ENCODE results near the gene DRAXIN. TPM values are rescaled to one million over a fixed set of nuclear protein-coding genes. Genes with fewer than 3 reads are reported as not detected.

Gene DRAXIN
- total RNA-seq, 2 donors from 2014 or later, result 0.35 TPM; not detected in 1

DNA sequence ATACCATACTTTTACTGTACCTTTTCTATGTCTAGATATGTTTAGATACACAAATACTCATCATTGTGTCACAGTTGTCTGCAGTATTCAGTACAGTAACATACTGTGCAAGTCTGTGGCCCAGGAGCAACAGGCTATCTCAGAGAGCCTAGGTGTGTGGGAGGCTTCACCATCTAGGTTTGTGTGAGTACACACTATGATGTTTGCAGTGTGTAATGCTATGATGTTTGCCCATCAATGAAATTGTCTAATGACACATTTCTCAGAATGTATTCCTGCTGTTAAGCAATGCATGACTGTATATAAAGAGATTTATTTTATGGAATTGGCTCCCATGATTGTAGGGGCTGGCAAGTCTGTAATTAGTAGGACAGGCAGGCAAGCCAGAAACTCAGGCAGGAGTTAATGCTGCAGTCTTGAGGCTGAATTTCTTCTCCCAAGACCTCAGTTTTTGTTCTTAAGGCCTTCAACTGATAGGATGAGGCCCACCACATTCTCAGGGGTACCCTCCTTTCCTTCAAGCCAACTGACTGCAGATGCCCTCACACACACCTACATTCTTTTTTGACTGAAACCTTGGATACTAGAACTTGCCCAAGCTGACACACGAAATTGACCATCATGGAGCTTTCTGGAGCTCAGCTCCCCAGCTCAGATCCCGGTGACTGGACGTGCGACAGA is 36.8 kb downstream of the DRAXIN start:
- H3K4me1 ChIP-seq (ENCODE audit: control insufficient read depth in 1 of 2, low read depth in 2 of 2), result peaks cover 8 to 19% of the 10 kb centered on the region in 2 donors
- H3K27me3 ChIP-seq (replicated peaks; ENCODE audit: insufficient read depth), result no peaks in the 10 kb centered on the region
- no peak for DNase-seq (ENCODE audit: low spot score)
- ATAC-seq (ENCODE audit: insufficient number of reproducible peaks, low FRiP score, low read depth), result no peak
- no peaks in the 10 kb centered on the region for H3K36me3 ChIP-seq
- H3K9me3 ChIP-seq, result no peaks in the 10 kb centered on the region
- TF ChIP-seq, protein P1, sequence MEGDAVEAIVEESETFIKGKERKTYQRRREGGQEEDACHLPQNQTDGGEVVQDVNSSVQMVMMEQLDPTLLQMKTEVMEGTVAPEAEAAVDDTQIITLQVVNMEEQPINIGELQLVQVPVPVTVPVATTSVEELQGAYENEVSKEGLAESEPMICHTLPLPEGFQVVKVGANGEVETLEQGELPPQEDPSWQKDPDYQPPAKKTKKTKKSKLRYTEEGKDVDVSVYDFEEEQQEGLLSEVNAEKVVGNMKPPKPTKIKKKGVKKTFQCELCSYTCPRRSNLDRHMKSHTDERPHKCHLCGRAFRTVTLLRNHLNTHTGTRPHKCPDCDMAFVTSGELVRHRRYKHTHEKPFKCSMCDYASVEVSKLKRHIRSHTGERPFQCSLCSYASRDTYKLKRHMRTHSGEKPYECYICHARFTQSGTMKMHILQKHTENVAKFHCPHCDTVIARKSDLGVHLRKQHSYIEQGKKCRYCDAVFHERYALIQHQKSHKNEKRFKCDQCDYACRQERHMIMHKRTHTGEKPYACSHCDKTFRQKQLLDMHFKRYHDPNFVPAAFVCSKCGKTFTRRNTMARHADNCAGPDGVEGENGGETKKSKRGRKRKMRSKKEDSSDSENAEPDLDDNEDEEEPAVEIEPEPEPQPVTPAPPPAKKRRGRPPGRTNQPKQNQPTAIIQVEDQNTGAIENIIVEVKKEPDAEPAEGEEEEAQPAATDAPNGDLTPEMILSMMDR (IDR thresholded peaks at IDR 0.05), result no peak
- no peak overlapping the region for H3K4me3 ChIP-seq
- no peak overlapping the region for H3K27ac ChIP-seq

DNA sequence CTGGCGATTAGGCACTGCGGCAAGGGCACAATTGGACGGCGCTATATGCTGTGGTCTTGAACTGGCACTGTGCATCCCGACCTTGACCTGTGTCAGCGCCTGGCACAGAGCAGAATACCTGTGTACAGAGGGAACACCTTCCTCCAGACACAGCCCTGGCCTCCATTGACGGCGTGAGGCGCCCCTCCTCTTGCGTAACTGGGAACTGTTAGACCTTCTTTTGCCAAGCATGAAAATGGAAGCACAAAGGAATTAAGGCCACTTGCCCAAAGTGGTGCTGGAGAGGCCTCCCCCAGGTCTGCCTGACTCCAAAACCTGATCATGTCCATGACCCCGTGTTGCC is 37.6 kb downstream of the DRAXIN start:
- H3K36me3 ChIP-seq, result no peaks in the 10 kb centered on the region
- no peaks in the 10 kb centered on the region for H3K27me3 ChIP-seq (replicated peaks; ENCODE audit: insufficient read depth)
- H3K27ac ChIP-seq, result no peak overlapping the region
- ATAC-seq (ENCODE audit: insufficient number of reproducible peaks, low FRiP score, low read depth) (no peak), DNase-seq (ENCODE audit: low spot score) (no peak)
- peaks cover 6 to 19% of the 10 kb centered on the region in 2 donors for H3K4me1 ChIP-seq (ENCODE audit: control insufficient read depth in 1 of 2, low read depth in 2 of 2)
- TF ChIP-seq, protein P1 (IDR thresholded peaks at IDR 0.05), result no peak
- no peaks in the 10 kb centered on the region for H3K9me3 ChIP-seq
- no peak overlapping the region for H3K4me3 ChIP-seq

DNA sequence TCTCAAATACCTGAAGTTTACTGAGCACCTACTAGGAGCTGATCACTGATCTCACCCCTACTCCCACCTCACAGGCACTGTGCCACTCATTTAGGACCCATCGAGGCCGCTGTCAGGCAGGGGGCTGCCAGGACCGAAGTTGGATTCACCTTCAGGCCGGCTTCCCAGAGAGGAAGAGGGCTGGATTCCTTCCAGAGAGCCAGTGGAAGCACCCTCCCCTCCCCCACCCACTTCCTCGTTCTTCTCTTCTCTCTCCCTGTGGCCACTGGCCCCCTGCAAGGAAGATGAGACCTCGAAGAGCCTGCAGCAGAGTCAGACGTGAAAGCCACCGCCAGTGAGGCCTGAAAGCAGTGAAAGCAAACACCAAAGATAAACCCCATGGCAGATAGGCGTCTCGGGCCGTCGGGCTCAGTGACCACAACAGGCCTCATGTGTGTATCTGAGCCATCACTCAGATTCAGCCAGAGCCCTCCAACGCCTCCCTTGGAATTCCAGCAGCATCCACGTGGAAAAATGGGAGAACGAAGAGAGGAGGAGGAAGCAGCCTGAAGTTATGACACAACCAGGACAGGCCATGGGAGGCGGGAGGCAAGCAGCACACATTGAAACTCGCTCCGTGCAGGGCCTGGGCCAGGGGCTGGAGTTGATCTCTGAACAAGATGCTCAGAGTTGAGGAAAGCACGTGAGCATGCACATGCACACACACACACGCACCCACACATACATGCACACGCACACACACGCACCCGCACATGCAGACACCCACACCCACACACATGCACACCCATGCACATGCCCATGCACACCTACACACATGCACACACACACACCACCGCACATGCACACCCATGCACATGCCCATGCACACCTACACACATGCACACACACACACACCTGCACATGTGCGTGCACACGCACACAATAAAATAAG is 38.3 kb downstream of the DRAXIN start:
- Histone ChIP-seq H3K36me3 (no peaks in the 10 kb centered on the region), H3K4me1 (ENCODE audit: control insufficient read depth in 1 of 2, low read depth in 2 of 2) (peaks cover 6 to 19% of the 10 kb centered on the region in 2 donors), H3K4me3 (no peak overlapping the region), H3K27ac (no peak overlapping the region), H3K9me3 (no peaks in the 10 kb centered on the region), H3K27me3 (replicated peaks; ENCODE audit: insufficient read depth) (no peaks in the 10 kb centered on the region)
- TF ChIP-seq, protein P1 (IDR thresholded peaks at IDR 0.05), result no peak
- DNase-seq (ENCODE audit: low spot score) (no peak), ATAC-seq (ENCODE audit: insufficient number of reproducible peaks, low FRiP score, low read depth) (no peak)

DNA sequence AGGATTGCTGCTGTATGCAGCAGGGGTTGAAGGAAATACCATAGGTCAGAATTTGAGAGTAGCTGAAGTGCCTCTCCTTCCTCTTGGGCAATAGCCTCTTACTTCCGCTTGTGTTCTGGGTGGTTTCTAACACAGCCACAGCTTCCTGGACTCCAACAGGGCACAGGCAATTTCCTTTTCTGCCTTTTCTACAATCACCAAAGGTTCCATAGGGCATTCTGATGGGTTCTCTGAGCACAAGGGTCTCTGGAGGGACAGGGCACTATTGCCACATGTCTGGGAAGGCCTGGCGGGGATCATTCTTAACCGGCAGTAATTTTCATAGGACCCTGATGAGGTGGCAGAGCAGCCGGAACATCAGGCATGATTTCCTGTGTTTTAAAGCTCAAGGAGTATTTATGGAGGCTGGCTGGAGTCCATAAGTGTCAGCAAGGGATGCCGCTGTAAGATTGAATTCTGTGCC is 39.0 kb downstream of the DRAXIN start:
- Histone ChIP-seq H3K4me3 (peak overlapping the region; percentile 80), H3K27me3 (replicated peaks; ENCODE audit: insufficient read depth) (no peaks in the 10 kb centered on the region), H3K36me3 (no peaks in the 10 kb centered on the region), H3K27ac (peak overlapping the region in 1 of 2 donors; percentile 20), H3K9me3 (no peaks in the 10 kb centered on the region), H3K4me1 (ENCODE audit: control insufficient read depth in 1 of 2, low read depth in 2 of 2) (peaks cover 6 to 20% of the 10 kb centered on the region in 2 donors)
- DNase-seq (ENCODE audit: low spot score), result no peak
- TF ChIP-seq, protein P1 (IDR thresholded peaks at IDR 0.05), result no peak
- ATAC-seq (ENCODE audit: insufficient number of reproducible peaks, low FRiP score, low read depth), result no peak

DNA sequence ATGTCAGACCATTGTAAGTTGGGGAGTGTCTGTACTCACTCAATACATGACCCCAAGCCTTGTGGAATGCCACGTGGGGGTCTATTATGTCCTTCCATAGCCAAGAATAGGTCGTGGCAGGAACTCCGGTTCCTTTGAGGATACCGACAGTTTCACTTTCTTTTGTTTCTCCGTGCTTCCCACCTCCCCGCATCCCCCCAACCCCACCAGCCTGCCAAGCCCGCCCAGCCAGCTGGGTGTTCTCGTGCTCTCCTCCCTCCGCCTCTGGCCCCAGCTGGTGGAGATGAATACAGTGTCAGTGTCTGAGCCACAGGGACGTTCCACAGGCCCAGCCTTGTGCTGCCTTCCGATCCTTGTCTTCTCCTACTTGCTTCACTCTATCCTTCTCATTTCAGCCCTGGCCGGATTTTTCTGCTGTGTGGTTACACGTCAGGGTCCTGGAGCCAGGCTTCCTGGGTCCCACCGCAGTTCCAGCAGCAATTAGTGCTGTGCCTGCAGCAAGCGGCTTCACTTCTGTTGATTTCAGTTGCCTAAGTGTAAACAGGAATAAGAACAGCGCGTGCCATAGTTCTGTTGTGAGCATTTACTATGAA is 40.3 kb downstream of the DRAXIN start:
- no peak for DNase-seq (ENCODE audit: low spot score)

More for the DNA sequence above, 40.3 kb downstream of the DRAXIN start:
- Histone ChIP-seq H3K27me3 (replicated peaks; ENCODE audit: insufficient read depth) (no peaks in the 10 kb centered on the region), H3K36me3 (no peaks in the 10 kb centered on the region), H3K4me3 (peak overlapping the region; percentile 80), H3K4me1 (ENCODE audit: control insufficient read depth in 1 of 2, low read depth in 2 of 2) (peaks cover 9 to 23% of the 10 kb centered on the region in 2 donors), H3K27ac (peak overlapping the region in 1 of 2 donors; percentile 67), H3K9me3 (no peaks in the 10 kb centered on the region)
- TF ChIP-seq, protein P1 (IDR thresholded peaks at IDR 0.05), result no peak
- ATAC-seq (ENCODE audit: insufficient number of reproducible peaks, low FRiP score, low read depth), result peak; percentile 37

Measured in thoracic aorta (tissue), 2 donors.